ENCODE data around the gene NFE2L2. TPM values are rescaled to one million over a fixed set of nuclear protein-coding genes. Genes with fewer than 3 reads are reported as not detected.
A peak's percentile ranks its signal among the peaks of the same experiment; 100 is the strongest.
"Not testable (repeated sequence)": the region's sequence is repeated elsewhere in the genome, so short reads cannot be mapped to it uniquely, and the experiment has no call there.

NFE2L2 gene
- total RNA-seq, 1 experiment from 2014 or later, result 88.7 TPM

- in situ Hi-C loops (cut with HindIII; ENCODE audit: low pct_unique_long_range_greater_than_20kb, low sequenced_read_pairs); DNase-seq (ENCODE audit: low read depth, low spot score): not testable (repeated sequence)
Observed at GRCh38 chr2:177246523-177247030, 17.9 kb downstream of the NFE2L2 start.

GRCh38 chr2:177246000-177246399 is 18.5 kb downstream of the NFE2L2 start:
- DNase-seq (ENCODE audit: low read depth, low spot score), result no peak
- in situ Hi-C loops (cut with HindIII; ENCODE audit: low pct_unique_long_range_greater_than_20kb, low sequenced_read_pairs), result no loop called here

GRCh38 chr2:177245010-177245422 is 19.5 kb downstream of the NFE2L2 start:
- in situ Hi-C loops (cut with HindIII; ENCODE audit: low pct_unique_long_range_greater_than_20kb, low sequenced_read_pairs), result no loop called here
- peak; percentile 56 for DNase-seq (ENCODE audit: low read depth, low spot score)

- DNase-seq (ENCODE audit: low read depth, low spot score), result no peak
- in situ Hi-C loops (cut with HindIII; ENCODE audit: low pct_unique_long_range_greater_than_20kb, low sequenced_read_pairs), result no loop called here
Observed at GRCh38 chr2:177244244-177244771, 20.2 kb downstream of the NFE2L2 start.

GRCh38 chr2:177243476-177243875 is 21.1 kb downstream of the NFE2L2 start:
- no peak for DNase-seq (ENCODE audit: low read depth, low spot score)
- in situ Hi-C loops (cut with HindIII; ENCODE audit: low pct_unique_long_range_greater_than_20kb, low sequenced_read_pairs), result no loop called here

- DNase-seq (ENCODE audit: low read depth, low spot score), result no peak
- in situ Hi-C loops (cut with HindIII; ENCODE audit: low pct_unique_long_range_greater_than_20kb, low sequenced_read_pairs), result no loop called here
Observed at GRCh38 chr2:177243073-177243472, 21.5 kb downstream of the NFE2L2 start.

- in situ Hi-C loops (cut with HindIII; ENCODE audit: low pct_unique_long_range_greater_than_20kb, low sequenced_read_pairs), result no loop called here
- DNase-seq (ENCODE audit: low read depth, low spot score), result peak; percentile 82
Observed at GRCh38 chr2:177242121-177242987, 22.2 kb downstream of the NFE2L2 start.

GRCh38 chr2:177241711-177242120 is 22.8 kb downstream of the NFE2L2 start:
- in situ Hi-C loops (cut with HindIII; ENCODE audit: low pct_unique_long_range_greater_than_20kb, low sequenced_read_pairs), result no loop called here
- no peak for DNase-seq (ENCODE audit: low read depth, low spot score)

- in situ Hi-C loops (cut with HindIII; ENCODE audit: low pct_unique_long_range_greater_than_20kb, low sequenced_read_pairs), result no loop called here
Observed at GRCh38 chr2:177239932-177240630, 24.4 kb downstream of the NFE2L2 start.

GRCh38 chr2:177239053-177239452 is 25.5 kb downstream of the NFE2L2 start:
- in situ Hi-C loops (cut with HindIII; ENCODE audit: low pct_unique_long_range_greater_than_20kb, low sequenced_read_pairs), result no loop called here
- DNase-seq (ENCODE audit: low read depth, low spot score), result no peak

More at GRCh38 chr2:177239932-177240630, 24.4 kb downstream of the NFE2L2 start:
- peak; percentile 99 for DNase-seq (ENCODE audit: low read depth, low spot score)

- in situ Hi-C loops (cut with HindIII; ENCODE audit: low pct_unique_long_range_greater_than_20kb, low sequenced_read_pairs), result no loop called here
- no peak for DNase-seq (ENCODE audit: low read depth, low spot score)
Observed at GRCh38 chr2:177237932-177238331, 26.6 kb downstream of the NFE2L2 start.

- DNase-seq (ENCODE audit: low read depth, low spot score), result no peak
- in situ Hi-C loops (cut with HindIII; ENCODE audit: low pct_unique_long_range_greater_than_20kb, low sequenced_read_pairs), result no loop called here
Observed at GRCh38 chr2:177235855-177236437, 28.6 kb downstream of the NFE2L2 start.

- DNase-seq (ENCODE audit: low read depth, low spot score), result no peak
- in situ Hi-C loops (cut with HindIII; ENCODE audit: low pct_unique_long_range_greater_than_20kb, low sequenced_read_pairs), result no loop called here
Observed at GRCh38 chr2:177234267-177234666, 30.3 kb downstream of the NFE2L2 start.

- in situ Hi-C loops (cut with HindIII; ENCODE audit: low pct_unique_long_range_greater_than_20kb, low sequenced_read_pairs), result no loop called here
- no peak for DNase-seq (ENCODE audit: low read depth, low spot score)
Observed at GRCh38 chr2:177232098-177232704, 32.3 kb downstream of the NFE2L2 start.

- in situ Hi-C loops (cut with HindIII; ENCODE audit: low pct_unique_long_range_greater_than_20kb, low sequenced_read_pairs), result no loop called here
- no peak for DNase-seq (ENCODE audit: low read depth, low spot score)
Observed at GRCh38 chr2:177231270-177231669, 33.3 kb downstream of the NFE2L2 start.

- in situ Hi-C loops (cut with HindIII; ENCODE audit: low pct_unique_long_range_greater_than_20kb, low sequenced_read_pairs), result no loop called here
- DNase-seq (ENCODE audit: low read depth, low spot score), result no peak
Observed at GRCh38 chr2:177229442-177230242, 34.9 kb downstream of the NFE2L2 start.

- no peak for DNase-seq (ENCODE audit: low read depth, low spot score)
- in situ Hi-C loops (cut with HindIII; ENCODE audit: low pct_unique_long_range_greater_than_20kb, low sequenced_read_pairs), result no loop called here
Observed at GRCh38 chr2:177225965-177226360, 38.6 kb downstream of the NFE2L2 start.

Measured in SK-MEL-5 (cell line).